HG02973 (cell line): Measurements from ENCODE around the gene TMEM35B.
"Not testable (repeated sequence)": the region's sequence is repeated elsewhere in the genome, so short reads cannot be mapped to it uniquely, and the experiment has no call there.

Experiments
- ATAC-seq: cut with Tn5 transposase; IDR thresholded peaks from one replicate; pipeline ENCODE4 v1.9.1; 2021; ENCODE audit warnings: moderate library complexity; ENCODE audit not compliant: unreplicated experiment

Gene TMEM35B

GRCh38 chr1:34984793-34985608 is at the start of gene TMEM35B:
Gene TMEM35B (minus strand): TSS chr1:34985347. CDS start chr1:34985305, 42 bp downstream.
- ATAC-seq, result peak; percentile 79

DNA sequence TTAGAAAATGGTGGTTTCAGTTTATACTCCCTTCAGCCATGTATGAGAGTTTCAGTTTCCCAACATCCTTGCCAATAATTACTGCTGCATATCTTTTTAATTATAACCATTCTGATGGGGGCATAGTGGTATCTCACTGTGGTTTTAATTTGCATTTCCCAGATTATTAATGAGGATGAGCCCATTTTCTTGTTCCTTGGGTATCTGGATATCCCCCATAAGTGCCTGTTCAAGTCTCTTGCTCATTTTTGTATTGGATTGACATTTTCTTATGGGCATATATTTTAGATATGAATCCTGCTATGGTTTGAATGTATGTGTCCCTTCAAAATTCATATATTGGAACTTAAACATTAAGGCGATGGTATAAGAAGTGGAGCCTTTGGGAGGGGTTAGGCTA is 48.2 kb upstream of the TMEM35B start:
- no peak for ATAC-seq

GRCh38 chr1:35032384-35032739 is 47.2 kb upstream of the TMEM35B start:
- ATAC-seq, result no peak

- ATAC-seq, result no peak
These were observed 45.8 kb upstream of the TMEM35B start for GRCh38 chr1:35030756-35031446.

GRCh38 chr1:35030338-35030737 is 45.2 kb upstream of the TMEM35B start:
- no peak for ATAC-seq

- no peak for ATAC-seq
These were observed 44.6 kb upstream of the TMEM35B start for GRCh38 chr1:35029761-35030160.

DNA sequence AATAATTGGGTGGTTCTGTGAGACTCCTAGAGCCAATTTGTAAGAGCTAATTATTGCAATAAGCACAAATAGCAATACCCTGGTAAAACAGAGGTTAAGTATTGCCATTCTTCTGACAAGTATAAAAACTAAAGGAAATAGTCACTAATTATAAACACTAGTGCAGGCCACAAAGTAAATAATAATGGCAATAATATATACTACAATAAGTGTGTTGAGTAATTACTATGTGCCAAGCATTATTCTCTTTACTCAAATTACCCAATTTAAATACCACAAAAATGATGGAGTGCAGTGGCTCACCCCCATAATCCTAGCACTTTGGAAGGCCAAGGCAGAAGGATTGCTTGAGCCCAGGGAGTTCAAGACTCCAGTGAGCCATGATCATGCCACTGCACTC is 31.3 kb upstream of the TMEM35B start:
- ATAC-seq, result no peak

- ATAC-seq, result no peak
These were observed 29.3 kb upstream of the TMEM35B start for GRCh38 chr1:35014486-35014885.

GRCh38 chr1:35005711-35006110 is 20.6 kb upstream of the TMEM35B start:
- no peak for ATAC-seq

GRCh38 chr1:35001743-35002142 is 16.6 kb upstream of the TMEM35B start:
- ATAC-seq, result no peak

DNA sequence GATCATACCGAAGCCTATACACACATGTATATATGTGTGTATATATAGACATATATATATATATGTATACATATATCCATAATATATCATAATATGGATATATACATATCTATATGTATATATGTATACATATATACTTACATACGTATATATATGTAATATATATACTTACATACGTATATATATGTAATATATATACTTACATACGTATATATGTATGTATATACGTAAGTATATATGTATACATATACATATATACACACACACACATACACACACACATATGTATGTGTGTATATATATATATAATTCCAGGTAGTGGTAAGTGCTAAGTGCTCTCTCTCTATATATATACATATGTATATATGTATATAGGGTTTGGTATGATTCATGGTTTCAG is 9.7 kb upstream of the TMEM35B start:
- no peak for ATAC-seq

DNA sequence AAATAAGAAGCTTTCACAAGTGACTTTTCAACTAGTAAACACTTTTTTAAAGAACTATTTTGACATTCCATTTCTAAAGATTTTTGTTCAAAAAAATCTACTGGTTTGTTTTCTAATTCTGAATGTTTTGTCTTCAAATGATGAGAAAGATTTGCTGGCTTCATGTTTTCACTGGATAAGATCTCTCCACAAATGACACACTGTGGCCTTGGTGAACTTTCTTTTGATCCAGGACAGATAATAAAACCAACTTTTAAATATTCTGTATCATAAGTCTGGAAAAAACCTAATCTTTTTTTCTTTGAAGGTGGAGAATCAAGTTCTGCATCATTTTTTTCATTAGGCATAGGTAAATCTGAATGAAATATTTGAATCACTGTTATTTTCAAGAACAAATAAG is 3.4 kb upstream of the TMEM35B start:
- no peak for ATAC-seq

GRCh38 chr1:34988147-34988546 is 3.0 kb upstream of the TMEM35B start:
- ATAC-seq, result no peak

DNA sequence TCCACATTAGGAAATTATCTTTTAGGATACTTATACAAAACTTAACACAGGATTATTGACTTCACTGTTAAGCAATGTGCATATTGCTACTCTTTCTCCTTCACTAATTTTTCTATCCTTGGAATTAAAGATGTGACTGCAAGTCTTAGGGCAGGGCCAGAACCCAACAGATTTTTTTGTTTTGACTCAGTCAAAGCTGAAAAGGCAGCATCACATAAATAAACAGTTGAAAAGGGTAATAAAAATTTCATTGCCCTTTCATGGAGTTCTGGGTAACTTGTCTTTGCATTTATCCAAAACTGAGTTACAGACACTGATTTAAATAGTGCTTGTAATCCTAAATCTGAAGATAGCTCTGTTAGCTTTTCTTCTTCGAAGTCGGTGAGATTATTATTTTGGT is 1.9 kb upstream of the TMEM35B start:
- no peak for ATAC-seq

GRCh38 chr1:34985609-34985904 is 410 bp upstream of the TMEM35B start:
- not testable (repeated sequence) for ATAC-seq

- no peak for ATAC-seq
These were observed 733 bp downstream of the TMEM35B start for GRCh38 chr1:34984435-34984792.

DNA sequence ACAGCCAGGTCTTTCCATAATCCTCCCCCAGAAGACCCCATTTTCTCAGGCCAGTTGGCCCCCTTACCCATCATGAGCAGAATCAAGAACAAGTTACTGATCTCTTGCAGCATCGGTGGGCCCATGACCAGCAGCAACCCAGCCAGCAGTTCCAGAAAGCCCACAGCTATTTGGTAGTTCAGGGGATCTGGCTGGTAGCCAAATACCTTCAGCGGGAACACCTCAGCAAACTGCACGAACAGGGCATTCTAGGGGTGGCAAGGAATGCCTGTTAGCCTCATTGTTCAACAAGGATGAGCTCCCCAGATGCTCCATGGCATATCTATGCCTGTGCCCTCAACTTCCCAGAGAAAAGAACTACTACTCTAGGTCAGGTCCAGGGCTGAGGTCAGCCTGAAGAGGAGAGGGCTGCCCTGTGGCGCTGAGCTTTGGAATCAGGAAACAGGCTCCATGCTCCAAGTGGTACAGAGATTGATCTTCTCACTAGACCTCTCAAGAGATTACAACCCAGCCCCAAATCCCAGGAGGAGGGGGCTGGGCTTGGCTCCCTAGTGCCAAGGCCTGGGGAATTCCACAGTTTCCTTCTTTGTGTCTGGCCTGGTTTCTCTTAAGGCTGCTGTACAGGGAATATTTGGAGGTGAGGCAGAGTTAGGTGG is 1.3 kb downstream of the TMEM35B start:
- no peak for ATAC-seq

GRCh38 chr1:34982820-34983376 is 2.2 kb downstream of the TMEM35B start:
- no peak for ATAC-seq

DNA sequence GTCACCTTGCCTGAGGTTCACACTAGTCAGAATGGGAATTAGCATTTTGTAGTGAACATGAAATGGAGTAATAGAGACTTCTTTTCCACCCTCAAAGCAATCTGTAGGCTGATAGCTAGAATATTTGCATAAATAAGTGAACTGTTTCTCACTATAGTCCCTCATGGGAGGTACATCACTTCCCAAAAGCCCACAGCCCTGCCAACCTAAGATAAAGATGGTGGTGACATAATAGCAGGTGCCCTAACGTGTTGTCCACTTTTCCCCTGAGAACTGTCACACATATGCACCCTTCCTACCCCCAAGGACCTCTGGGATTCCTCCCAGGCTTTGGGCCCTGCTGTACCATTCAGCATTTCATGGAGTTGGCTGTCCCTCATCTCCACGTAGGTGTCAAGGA is 4.4 kb downstream of the TMEM35B start:
- no peak for ATAC-seq

DNA sequence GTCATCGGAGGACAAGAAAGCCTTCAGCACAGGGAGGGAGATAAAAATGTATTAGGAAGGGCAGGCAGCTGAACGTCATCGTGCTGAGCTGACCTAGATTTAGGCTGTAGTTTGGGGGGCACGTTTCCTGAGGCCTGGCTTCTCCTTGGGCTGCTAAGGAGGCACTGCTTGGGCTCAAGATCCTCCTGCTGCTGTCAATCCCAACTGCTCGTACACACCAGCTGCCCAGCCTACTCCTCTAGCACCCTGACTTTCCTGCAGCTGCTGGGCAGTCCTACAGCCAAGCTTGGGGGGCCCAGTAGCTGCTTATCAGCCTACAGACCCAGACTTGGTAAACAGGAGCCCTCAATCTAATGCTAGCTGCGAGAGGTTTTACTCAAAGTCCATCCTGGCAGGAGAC is 6.2 kb downstream of the TMEM35B start:
- no peak for ATAC-seq

- ATAC-seq, result no peak
These were observed 7.3 kb downstream of the TMEM35B start for GRCh38 chr1:34977858-34978257.

DNA sequence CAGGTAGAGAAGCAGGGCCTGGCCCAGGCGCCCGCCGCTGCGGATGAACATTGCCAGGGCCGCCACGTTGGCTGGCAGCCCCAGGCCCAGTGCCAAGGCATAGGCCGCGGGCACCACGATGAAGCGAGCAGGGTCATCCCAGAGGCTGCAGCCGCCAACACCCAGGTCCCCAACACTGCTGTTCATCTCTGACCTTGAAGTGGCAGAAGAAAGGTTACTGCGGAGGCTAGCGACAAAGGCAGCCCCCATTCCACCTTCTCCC is 8.0 kb downstream of the TMEM35B start:
- no peak for ATAC-seq
